ENCODE data around the gene NTM. TPM values are rescaled to one million over a fixed set of nuclear protein-coding genes. Genes with fewer than 3 reads are reported as not detected.

Gene NTM
- total RNA-seq, 1 experiment from 2014 or later, result 16.4 TPM

DNA sequence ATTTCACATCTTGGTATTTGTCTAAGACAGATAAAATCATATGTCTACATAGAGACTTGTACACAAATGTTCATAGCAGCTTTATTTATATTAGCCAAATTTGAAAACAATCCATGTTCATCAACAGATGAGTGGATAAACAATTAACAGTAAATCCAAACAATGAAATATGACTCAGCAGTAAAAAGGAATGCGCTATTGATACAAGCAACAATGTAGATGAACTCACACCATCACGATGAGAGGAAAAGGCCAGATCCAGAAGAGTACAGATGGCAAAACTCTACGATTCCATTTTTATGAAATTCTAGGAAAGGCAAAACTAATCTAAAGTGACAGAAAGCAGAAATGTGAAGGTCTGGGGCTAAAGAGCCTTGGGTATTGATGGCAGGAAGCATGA, 384.3 kb downstream of the NTM start:
- POLR2A ChIA-PET, result no interaction called here
- Mint-ChIP-seq H3K4me3 (no peak overlapping the region), H3K4me1 (no peaks in the 10 kb centered on the region), H3K27me3 (ENCODE audit: low read depth) (no peaks in the 10 kb centered on the region), H3K36me3 (peaks cover 5% of the 10 kb centered on the region), H3K27ac (no peak overlapping the region), H3K9me3 (peaks cover 10% of the 10 kb centered on the region)
- TF ChIP-seq MYBL2 (CRISPR knock-in tag; IDR thresholded peaks at IDR 0.05) (no peak), ZBTB21 (CRISPR knock-in tag; IDR thresholded peaks at IDR 0.05; ENCODE audit: borderline replicate concordance) (no peak), OVOL2 (CRISPR knock-in tag; IDR thresholded peaks at IDR 0.05; ENCODE audit: borderline replicate concordance) (no peak)
- TF ChIP-seq, protein P1, sequence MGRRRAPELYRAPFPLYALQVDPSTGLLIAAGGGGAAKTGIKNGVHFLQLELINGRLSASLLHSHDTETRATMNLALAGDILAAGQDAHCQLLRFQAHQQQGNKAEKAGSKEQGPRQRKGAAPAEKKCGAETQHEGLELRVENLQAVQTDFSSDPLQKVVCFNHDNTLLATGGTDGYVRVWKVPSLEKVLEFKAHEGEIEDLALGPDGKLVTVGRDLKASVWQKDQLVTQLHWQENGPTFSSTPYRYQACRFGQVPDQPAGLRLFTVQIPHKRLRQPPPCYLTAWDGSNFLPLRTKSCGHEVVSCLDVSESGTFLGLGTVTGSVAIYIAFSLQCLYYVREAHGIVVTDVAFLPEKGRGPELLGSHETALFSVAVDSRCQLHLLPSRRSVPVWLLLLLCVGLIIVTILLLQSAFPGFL (CRISPR knock-in tag; IDR thresholded peaks at IDR 0.05; ENCODE audit: borderline replicate concordance), result no peak
- TF ChIP-seq, protein P2, sequence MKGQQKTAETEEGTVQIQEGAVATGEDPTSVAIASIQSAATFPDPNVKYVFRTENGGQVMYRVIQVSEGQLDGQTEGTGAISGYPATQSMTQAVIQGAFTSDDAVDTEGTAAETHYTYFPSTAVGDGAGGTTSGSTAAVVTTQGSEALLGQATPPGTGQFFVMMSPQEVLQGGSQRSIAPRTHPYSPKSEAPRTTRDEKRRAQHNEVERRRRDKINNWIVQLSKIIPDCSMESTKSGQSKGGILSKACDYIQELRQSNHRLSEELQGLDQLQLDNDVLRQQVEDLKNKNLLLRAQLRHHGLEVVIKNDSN (CRISPR knock-in tag; IDR thresholded peaks at IDR 0.05), result no peak
- DNase-seq (ENCODE audit: low spot score), result no peak
- CTCF ChIA-PET, result no interaction called here
- ATAC-seq, result no peak

DNA sequence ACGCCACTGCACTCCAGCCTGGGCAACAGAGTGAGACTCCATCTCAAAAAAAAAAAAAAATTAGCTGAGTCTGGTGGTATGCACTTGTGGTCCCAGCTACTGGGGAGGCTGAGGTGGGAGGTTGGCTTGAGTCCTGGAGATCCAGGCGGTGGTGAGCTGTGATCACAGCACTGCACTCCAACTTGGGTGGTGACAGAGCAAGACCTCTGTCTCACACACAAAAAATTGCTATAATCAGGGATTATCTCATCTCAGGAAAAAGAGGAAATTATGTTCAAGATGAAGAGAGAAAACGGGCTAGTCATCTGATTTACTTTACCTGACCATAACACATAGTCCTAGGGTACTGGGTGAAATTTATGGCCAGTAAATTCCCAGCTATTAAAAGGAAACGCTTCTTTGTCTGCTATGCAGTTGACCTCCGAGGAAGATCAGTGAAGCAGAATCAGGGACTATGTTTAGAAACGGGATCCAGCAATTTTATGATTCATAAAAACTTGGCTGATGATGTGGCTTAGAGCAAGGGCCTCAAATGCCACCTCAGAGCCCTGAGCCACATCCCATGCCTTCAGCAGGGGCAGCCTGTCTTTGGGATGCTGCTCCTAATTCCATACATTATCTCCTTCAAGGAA, 386.2 kb downstream of the NTM start:
- POLR2A ChIA-PET, result no interaction called here
- no peak overlapping the region for H3K4me3 Mint-ChIP-seq
- H3K36me3 Mint-ChIP-seq, result peaks cover 5% of the 10 kb centered on the region
- H3K27ac Mint-ChIP-seq, result no peak overlapping the region
- TF ChIP-seq FOXJ3 (CRISPR knock-in tag; IDR thresholded peaks at IDR 0.05; ENCODE audit: borderline replicate concordance), result no peak
- no peak for TF ChIP-seq SMAD3 (CRISPR knock-in tag; IDR thresholded peaks at IDR 0.05; ENCODE audit: borderline replicate concordance)
- TF ChIP-seq ELF4 (CRISPR knock-in tag; IDR thresholded peaks at IDR 0.05; ENCODE audit: low read depth), result no peak
- TF ChIP-seq ZNF416 (CRISPR knock-in tag; IDR thresholded peaks at IDR 0.05), result no peak
- TF ChIP-seq, protein P3, sequence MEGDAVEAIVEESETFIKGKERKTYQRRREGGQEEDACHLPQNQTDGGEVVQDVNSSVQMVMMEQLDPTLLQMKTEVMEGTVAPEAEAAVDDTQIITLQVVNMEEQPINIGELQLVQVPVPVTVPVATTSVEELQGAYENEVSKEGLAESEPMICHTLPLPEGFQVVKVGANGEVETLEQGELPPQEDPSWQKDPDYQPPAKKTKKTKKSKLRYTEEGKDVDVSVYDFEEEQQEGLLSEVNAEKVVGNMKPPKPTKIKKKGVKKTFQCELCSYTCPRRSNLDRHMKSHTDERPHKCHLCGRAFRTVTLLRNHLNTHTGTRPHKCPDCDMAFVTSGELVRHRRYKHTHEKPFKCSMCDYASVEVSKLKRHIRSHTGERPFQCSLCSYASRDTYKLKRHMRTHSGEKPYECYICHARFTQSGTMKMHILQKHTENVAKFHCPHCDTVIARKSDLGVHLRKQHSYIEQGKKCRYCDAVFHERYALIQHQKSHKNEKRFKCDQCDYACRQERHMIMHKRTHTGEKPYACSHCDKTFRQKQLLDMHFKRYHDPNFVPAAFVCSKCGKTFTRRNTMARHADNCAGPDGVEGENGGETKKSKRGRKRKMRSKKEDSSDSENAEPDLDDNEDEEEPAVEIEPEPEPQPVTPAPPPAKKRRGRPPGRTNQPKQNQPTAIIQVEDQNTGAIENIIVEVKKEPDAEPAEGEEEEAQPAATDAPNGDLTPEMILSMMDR (IDR thresholded peaks at IDR 0.05), result no peak
- no peak for TF ChIP-seq GABPB1 (CRISPR knock-in tag; IDR thresholded peaks at IDR 0.05)
- no peak for ATAC-seq
- CTCF ChIA-PET, result interaction anchor here (0.9 to 1.3 kb wide), 3 partner anchors 8 to 371 kb away, joined by 3 to 6 read pairs (median 4); no protein-coding TSS in a partner anchor
- peaks cover 10% of the 10 kb centered on the region for H3K9me3 Mint-ChIP-seq
- no peaks in the 10 kb centered on the region for H3K27me3 Mint-ChIP-seq (ENCODE audit: low read depth)
- H3K4me1 Mint-ChIP-seq, result peaks cover 14% of the 10 kb centered on the region
- no peak for DNase-seq (ENCODE audit: low spot score)

DNA sequence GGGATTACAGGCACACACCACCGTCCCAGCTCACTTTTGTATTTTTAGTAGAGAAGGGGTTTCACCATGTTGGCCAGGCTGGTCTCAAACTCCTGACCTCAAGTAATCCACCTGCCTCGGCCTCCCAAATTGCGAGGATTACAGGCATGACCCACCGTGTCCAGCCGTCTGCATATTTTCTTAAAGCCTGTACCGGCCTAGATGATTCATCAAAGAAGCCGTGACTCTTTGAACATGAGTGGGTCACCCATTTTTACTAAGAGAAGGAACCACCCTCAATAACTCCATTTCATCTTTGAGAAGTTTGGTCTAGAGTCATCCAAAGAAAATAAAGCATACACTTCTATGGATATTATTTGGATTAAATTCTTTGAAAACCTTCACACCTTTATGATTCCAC, 388.3 kb downstream of the NTM start:
- CTCF ChIA-PET, result interaction anchor here (1.0 to 1.5 kb wide), 3 partner anchors 11 to 107 kb away, joined by 3 to 6 read pairs (median 4); no protein-coding TSS in a partner anchor
- Mint-ChIP-seq H3K36me3 (no peaks in the 10 kb centered on the region), H3K9me3 (no peaks in the 10 kb centered on the region), H3K4me1 (peaks cover 16% of the 10 kb centered on the region), H3K4me3 (no peak overlapping the region), H3K27ac (no peak overlapping the region), H3K27me3 (ENCODE audit: low read depth) (no peaks in the 10 kb centered on the region)
- no peak for DNase-seq (ENCODE audit: low spot score)
- POLR2A ChIA-PET, result no interaction called here
- no peak for ATAC-seq
- TF ChIP-seq, protein P4, sequence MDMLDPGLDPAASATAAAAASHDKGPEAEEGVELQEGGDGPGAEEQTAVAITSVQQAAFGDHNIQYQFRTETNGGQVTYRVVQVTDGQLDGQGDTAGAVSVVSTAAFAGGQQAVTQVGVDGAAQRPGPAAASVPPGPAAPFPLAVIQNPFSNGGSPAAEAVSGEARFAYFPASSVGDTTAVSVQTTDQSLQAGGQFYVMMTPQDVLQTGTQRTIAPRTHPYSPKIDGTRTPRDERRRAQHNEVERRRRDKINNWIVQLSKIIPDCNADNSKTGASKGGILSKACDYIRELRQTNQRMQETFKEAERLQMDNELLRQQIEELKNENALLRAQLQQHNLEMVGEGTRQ (CRISPR knock-in tag; IDR thresholded peaks at IDR 0.05), result no peak
- TF ChIP-seq FOXJ3 (CRISPR knock-in tag; IDR thresholded peaks at IDR 0.05; ENCODE audit: borderline replicate concordance) (no peak), CREM (CRISPR knock-in tag; IDR thresholded peaks at IDR 0.05) (no peak), RELA (CRISPR knock-in tag; IDR thresholded peaks at IDR 0.05; ENCODE audit: borderline replicate concordance) (no peak)
- TF ChIP-seq, protein P5, sequence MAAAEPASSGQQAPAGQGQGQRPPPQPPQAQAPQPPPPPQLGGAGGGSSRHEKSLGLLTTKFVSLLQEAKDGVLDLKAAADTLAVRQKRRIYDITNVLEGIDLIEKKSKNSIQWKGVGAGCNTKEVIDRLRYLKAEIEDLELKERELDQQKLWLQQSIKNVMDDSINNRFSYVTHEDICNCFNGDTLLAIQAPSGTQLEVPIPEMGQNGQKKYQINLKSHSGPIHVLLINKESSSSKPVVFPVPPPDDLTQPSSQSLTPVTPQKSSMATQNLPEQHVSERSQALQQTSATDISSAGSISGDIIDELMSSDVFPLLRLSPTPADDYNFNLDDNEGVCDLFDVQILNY (CRISPR knock-in tag; IDR thresholded peaks at IDR 0.05), result no peak
- TF ChIP-seq, protein P3 (IDR thresholded peaks at IDR 0.05), result no peak
